Calu3 (cell line): ENCODE results near the gene ZFYVE28. TPM values are rescaled to one million over a fixed set of nuclear protein-coding genes. Genes with fewer than 3 reads are reported as not detected.

Experiments
- BruUV-seq: library from RNA; stranded (reverse); fragments of 400-500 nt; replicated peaks from 2 replicates; lab custom pipeline; 2021; lab: Mats Ljungman, UMichigan
- CTCF ChIA-PET: fragments of 300-600 bp; sonication (Branson Sonifier 250); formaldehyde crosslinking; loops from one replicate; lab custom pipeline; 2022; ENCODE audit warnings: antibody characterized with exemption; lab: Charles Lee
- DNase-seq: peaks from one replicate; pipeline ENCODE4 v3.0.0; 2022
- H3K27ac Mint-ChIP-seq: one replicate; pipeline ENCODE4 v1.8.0; 2022; ENCODE audit warnings: mixed read lengths; ENCODE audit not compliant: unreplicated experiment
- H3K27me3 Mint-ChIP-seq: one replicate; pipeline ENCODE4 v1.8.0; 2022; ENCODE audit warnings: mixed read lengths; ENCODE audit not compliant: unreplicated experiment
- H3K36me3 Mint-ChIP-seq: one replicate; pipeline ENCODE4 v1.8.0; 2022; ENCODE audit warnings: mild to moderate bottlenecking, moderate library complexity, mixed read lengths; ENCODE audit not compliant: insufficient read depth, unreplicated experiment
- H3K4me1 Mint-ChIP-seq: one replicate; pipeline ENCODE4 v1.8.0; 2022; ENCODE audit warnings: mild to moderate bottlenecking, low read depth, mixed read lengths; ENCODE audit not compliant: unreplicated experiment
- H3K4me3 Mint-ChIP-seq: one replicate; pipeline ENCODE4 v1.8.0; 2022; ENCODE audit warnings: mild to moderate bottlenecking, low read depth, moderate library complexity, mixed read lengths; ENCODE audit not compliant: unreplicated experiment
- H3K9me3 Mint-ChIP-seq: one replicate; pipeline ENCODE4 v1.8.0; 2022; ENCODE audit warnings: low read depth, mixed read lengths; ENCODE audit not compliant: unreplicated experiment
- CTCF ChIP-seq: fragments of 200-600 bp; IDR thresholded peaks from one replicate; pipeline ENCODE4 v1.8.0; 2022; ENCODE audit warnings: antibody characterized with exemption; ENCODE audit not compliant: unreplicated experiment
- intact Hi-C: fragments of 100-400 bp; cut with micrococcal nuclease; formaldehyde crosslinking; loops from one replicate; pipeline ENCODE4 v1.10.0; 2022; ENCODE audit not compliant: unreplicated experiment
- total RNA-seq: library from RNA; stranded (reverse); gene quantifications from 2 replicates; pipeline ENCODE4 v1.2.3, GENCODE V29; 2022

Gene ZFYVE28
- total RNA-seq, 1 experiment from 2014 or later, result 1.2 TPM

GRCh38 chr4:2378898-2379297, 39.5 kb downstream of the ZFYVE28 start:
- no peak overlapping the region for H3K4me3 Mint-ChIP-seq
- peaks cover 65% of the 10 kb centered on the region for H3K27me3 Mint-ChIP-seq
- no peak for TF ChIP-seq CTCF
- H3K9me3 Mint-ChIP-seq, result peaks cover 2% of the 10 kb centered on the region
- intact Hi-C loops, result no loop called here
- DNase-seq, result no peak
- CTCF ChIA-PET, result no interaction called here
- H3K4me1 Mint-ChIP-seq, result no peaks in the 10 kb centered on the region
- H3K27ac Mint-ChIP-seq, result no peak overlapping the region
- no peaks in the 10 kb centered on the region for H3K36me3 Mint-ChIP-seq
- BruUV-seq, result no TSS peak

GRCh38 chr4:2378401-2378800, 40.0 kb downstream of the ZFYVE28 start:
- H3K27me3 Mint-ChIP-seq, result peaks cover 60% of the 10 kb centered on the region
- intact Hi-C loops, result no loop called here
- no peak for DNase-seq
- H3K4me3 Mint-ChIP-seq, result no peak overlapping the region
- no peak overlapping the region for H3K27ac Mint-ChIP-seq
- no peaks in the 10 kb centered on the region for H3K36me3 Mint-ChIP-seq
- no TSS peak for BruUV-seq
- CTCF ChIA-PET, result no interaction called here
- no peak for TF ChIP-seq CTCF
- H3K4me1 Mint-ChIP-seq, result no peaks in the 10 kb centered on the region
- H3K9me3 Mint-ChIP-seq, result peaks cover 2% of the 10 kb centered on the region

GRCh38 chr4:2377241-2377640, 41.2 kb downstream of the ZFYVE28 start:
- CTCF ChIA-PET, result interaction anchor here (0.9 kb wide), 1 partner anchor 16 kb away, joined by 3 read pairs; no protein-coding TSS in a partner anchor
- no peak overlapping the region for H3K4me3 Mint-ChIP-seq
- H3K27ac Mint-ChIP-seq, result no peak overlapping the region
- peaks cover 2% of the 10 kb centered on the region for H3K9me3 Mint-ChIP-seq
- no peaks in the 10 kb centered on the region for H3K36me3 Mint-ChIP-seq
- intact Hi-C loops, result no loop called here
- no peak for TF ChIP-seq CTCF
- H3K27me3 Mint-ChIP-seq, result peaks cover 49% of the 10 kb centered on the region
- BruUV-seq, result no TSS peak
- DNase-seq, result no peak
- no peaks in the 10 kb centered on the region for H3K4me1 Mint-ChIP-seq

- H3K27ac Mint-ChIP-seq, result no peak overlapping the region
- H3K4me3 Mint-ChIP-seq, result no peak overlapping the region
- peaks cover 36% of the 10 kb centered on the region for H3K27me3 Mint-ChIP-seq
- no peak for TF ChIP-seq CTCF
- intact Hi-C loops, result no loop called here
- no peak for DNase-seq
- no peaks in the 10 kb centered on the region for H3K9me3 Mint-ChIP-seq
- H3K4me1 Mint-ChIP-seq, result no peaks in the 10 kb centered on the region
- CTCF ChIA-PET, result no interaction called here
- H3K36me3 Mint-ChIP-seq, result no peaks in the 10 kb centered on the region
- no TSS peak for BruUV-seq
Measured at GRCh38 chr4:2375427-2375826, 43.0 kb downstream of the ZFYVE28 start.
